SKM-1 (cell line): ENCODE measurements around the gene MAP2K2.
"Not testable (repeated sequence)": the region's sequence is repeated elsewhere in the genome, so short reads cannot be mapped to it uniquely, and the experiment has no call there.

Experiments used
- DNase-seq: peaks from one replicate; lab custom pipeline; 2025; ENCODE audit not compliant: unreplicated experiment; lab: John Stamatoyannopoulos, UW

The MAP2K2 gene

GRCh38 chr19:4130744-4131438, 7.0 kb upstream of the MAP2K2 start:
- DNase-seq = no peak

DNA sequence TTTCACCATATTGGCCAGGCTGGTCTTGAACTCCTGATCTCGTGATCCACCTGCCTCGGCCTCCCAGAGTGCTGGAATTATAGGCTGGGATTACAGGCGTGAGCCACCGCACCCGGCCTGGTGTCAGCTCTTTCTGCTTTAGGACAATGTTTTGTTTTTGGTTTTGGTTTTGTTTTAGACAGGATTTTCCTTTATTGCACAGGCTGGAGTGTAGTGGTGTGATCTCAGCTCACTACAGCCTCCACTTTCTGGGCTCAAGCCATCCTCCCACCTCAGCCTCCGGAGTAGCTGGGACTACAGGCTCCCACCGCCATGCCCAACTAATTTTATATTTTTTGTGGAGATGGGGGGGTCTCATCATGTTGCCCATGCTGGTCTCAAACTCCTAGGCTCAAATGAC, 5.1 kb upstream of the MAP2K2 start:
- not testable (repeated sequence) for DNase-seq

- not testable (repeated sequence) for DNase-seq
These were observed 3.4 kb upstream of the MAP2K2 start for GRCh38 chr19:4127322-4127721.

GRCh38 chr19:4124638-4125037, 716 bp upstream of the MAP2K2 start:
- DNase-seq = no peak

DNA sequence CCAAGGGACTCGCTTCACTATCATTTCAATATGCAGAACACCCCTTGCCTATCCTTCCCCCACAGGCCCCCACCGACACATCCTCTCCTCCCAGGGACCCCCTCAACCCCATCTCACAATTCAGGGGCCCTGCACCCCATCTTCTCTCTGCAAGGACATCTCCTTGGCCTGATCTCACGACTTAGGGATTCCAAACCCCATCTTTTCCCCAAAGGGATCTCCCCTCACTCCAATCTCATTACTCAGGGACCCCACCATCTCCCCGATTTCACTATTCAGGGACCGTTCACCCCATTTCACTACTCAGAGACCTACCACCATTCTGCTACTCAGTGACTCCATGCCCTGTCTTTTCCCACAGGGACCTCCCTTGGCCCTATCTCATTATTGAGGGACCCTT, 1.4 kb downstream of the MAP2K2 start:
- DNase-seq = no peak

DNA sequence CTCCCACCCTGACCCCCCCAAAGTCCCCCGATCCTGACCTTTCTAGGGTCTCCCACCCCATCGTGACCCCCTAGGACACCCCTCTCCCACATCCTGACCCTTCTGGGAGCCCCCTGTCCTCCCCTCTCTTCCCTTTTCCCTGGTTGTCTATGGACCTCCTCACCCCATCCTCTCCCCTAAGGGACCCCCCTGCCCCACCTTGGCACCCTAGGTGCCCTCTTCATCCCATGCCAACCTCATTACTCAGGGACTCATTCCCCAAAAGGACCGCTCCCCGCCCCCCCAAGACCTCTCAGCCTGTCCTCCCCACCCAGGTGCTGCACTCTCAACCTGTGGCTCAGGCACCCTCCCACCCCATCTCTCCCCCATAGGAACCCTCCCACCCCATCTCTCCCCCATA, 2.1 kb downstream of the MAP2K2 start:
- DNase-seq = no peak

GRCh38 chr19:4121273-4121612, 2.7 kb downstream of the MAP2K2 start:
- DNase-seq = no peak

DNA sequence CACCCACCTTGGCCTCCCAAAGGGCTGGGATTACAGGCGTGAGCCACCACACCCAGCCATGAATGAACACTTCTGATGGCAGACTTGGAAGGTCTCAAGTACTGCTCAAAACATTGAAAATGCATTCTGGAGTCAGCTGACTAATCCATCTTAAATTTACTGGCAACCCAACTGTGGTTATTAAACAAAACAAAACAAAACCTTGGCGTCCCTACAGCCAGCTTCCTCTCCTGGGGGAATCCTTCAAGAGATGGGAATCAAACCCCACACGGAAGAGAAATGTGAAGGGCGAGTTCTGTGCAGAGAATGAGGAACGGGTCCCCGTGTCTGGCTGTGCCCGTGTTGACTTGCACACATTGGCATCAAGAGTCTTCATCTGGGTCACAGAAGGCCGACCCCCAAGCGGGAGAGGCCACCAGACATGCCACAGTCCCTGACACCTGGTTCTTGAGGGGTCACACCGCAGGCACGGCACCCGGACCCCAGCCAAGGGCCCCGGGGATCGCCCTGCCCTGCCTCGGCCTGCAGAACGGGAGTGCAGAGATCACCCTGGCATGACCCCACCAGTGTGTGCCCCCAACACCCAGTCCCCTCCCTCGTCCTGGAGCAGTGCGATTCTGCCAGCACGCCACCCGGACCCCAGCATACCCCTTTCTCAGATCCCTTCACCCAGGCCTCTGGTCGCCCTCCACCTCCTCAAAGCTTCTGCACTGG, 3.2 kb downstream of the MAP2K2 start:
- DNase-seq = no peak

DNA sequence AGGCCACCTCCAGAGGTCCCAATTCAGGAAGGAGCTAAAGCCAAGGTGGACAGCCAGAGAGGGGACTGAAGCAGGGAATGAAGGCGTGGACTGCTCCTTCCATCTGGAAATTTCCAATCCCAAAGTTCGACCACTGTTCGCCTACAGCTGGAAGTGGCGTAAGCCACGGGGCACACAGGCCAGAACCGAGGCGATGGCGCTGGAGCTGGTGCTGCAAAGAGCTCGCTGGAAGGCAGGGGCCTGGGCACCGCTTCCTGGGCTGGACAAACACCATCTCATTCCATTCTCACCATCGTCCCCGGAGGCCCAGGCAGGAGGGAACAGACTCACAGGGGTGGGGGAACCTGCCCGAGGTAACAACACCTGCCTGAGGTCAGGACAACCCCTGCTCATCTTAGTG, 4.2 kb downstream of the MAP2K2 start:
- DNase-seq = no peak

- DNase-seq = no peak
These were observed 8.0 kb downstream of the MAP2K2 start for GRCh38 chr19:4115818-4116385.

DNA sequence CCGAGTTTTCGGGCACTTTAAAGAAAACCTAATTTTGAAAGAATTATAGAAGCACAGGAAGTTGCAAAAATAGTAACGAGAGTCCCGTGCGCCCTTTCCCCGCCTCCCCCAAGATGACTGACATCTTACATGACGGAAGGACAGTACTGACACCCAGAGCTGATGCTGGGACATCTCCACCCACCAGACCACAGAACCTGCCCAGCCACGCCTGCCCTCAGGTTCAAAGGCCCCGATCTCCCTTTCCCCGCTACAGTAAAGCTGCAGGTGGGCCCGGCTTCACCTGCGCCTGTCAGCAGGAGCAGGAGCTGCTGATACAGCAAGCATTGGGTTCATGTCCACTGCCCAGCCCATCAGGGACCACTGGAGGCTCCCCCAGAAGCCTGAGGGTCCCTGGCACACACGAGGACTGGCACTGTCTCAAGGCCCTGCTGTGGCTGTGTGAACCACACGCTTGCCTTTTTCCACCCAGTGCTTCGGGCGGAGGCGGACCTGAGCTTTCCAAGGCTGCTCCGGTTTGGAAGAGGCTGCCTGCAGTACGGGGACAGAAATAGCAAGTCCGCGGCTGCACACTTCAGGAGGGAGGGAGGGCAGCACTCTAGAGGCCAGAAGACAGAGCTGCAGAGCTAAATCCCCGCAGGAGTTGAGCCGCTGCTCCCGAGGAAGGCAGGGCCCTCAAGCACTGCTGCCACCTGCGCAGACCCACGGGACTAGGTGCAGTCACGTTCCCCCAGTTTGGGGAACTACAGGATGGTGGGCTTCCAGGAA, 8.7 kb downstream of the MAP2K2 start:
- DNase-seq = no peak

- DNase-seq = no peak
These were observed 9.7 kb downstream of the MAP2K2 start for GRCh38 chr19:4114181-4114580.

DNA sequence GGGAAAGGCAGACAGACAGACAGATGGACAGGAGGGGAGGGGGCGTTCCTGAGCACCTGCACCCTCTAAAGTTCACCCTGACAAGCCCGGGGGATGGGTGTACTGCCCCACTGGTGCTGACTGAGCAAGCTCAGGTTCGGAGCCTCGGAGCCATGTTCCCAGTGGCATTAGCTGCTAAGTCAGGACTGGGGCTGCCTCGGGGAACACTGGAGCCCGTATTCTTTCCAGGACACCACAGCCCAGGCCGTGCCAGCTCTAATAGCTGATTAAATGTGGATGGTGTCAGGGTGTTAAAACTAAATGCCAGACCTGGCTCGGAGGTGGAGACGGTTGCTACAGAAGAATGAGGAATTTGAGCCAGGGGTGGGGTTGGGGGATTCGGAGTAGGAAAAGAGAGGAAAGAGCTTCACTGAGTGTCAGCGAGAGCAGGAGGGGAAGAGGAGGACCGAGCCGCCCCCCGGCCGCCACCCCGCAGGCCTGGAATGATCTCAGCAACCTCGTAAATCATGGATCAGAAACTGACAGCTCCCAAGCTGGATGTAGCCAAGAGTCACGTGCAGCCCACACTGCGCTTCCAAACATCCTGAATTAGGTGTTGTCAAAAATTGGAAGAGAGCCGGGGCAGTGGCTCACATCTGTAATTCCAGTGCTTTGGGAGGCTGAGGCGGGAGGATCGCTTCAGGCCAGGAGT, 10.4 kb downstream of the MAP2K2 start:
- DNase-seq = no peak

DNA sequence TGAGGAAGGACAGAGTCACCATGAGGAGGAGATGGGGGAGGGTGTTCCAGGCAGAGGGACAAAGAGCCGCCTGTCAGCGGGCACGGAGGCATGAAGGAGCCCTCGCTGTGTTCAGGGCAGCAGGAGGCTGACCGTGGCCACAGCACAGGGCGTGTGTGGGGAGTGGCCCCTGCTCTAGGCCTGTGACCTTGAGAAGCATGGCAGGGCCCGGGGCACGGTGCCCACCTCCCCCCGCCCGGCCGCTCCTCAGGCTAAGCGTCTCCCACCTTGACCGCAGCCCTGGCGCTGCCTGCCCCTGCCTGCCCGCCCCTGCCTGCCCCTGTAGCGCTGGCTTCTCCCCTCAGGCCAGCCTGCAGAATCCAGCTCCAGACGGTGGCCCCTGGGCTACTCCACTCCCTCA, 11.6 kb downstream of the MAP2K2 start:
- no peak for DNase-seq

DNA sequence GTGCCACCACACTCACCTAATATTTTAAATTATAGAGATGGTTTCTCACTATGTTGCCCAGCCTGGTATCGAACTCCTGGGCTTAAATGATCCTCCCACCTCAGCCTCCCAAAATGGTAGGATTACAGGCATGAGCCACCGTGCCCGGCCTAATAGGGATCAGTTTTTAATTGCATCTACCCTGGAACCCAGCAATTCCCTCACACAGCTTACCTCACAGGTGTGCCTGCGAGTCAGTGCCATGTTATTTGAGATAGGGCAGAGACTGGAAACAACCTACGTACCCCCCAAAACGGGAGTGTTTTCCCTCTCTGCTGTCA, 14.3 kb downstream of the MAP2K2 start:
- DNase-seq = no peak

- DNase-seq = peak; percentile 76
These were observed 14.9 kb downstream of the MAP2K2 start for GRCh38 chr19:4108767-4109625.

GRCh38 chr19:4103080-4103433, 20.9 kb downstream of the MAP2K2 start:
- no peak for DNase-seq

- DNase-seq = no peak
These were observed 21.4 kb downstream of the MAP2K2 start for GRCh38 chr19:4102339-4103079.

- no peak for DNase-seq
These were observed 22.5 kb downstream of the MAP2K2 start for GRCh38 chr19:4101496-4101770.
